HG02759 (cell line): Measurements from ENCODE around the gene GCNA.
"Not testable (repeated sequence)": the region's sequence is repeated elsewhere in the genome, so short reads cannot be mapped to it uniquely, and the experiment has no call there.

Source experiments
- ATAC-seq: cut with Tn5 transposase; IDR thresholded peaks from one replicate; pipeline ENCODE4 v1.9.1; 2021; ENCODE audit warnings: mild to moderate bottlenecking, moderate library complexity; ENCODE audit not compliant: unreplicated experiment

The GCNA gene

DNA sequence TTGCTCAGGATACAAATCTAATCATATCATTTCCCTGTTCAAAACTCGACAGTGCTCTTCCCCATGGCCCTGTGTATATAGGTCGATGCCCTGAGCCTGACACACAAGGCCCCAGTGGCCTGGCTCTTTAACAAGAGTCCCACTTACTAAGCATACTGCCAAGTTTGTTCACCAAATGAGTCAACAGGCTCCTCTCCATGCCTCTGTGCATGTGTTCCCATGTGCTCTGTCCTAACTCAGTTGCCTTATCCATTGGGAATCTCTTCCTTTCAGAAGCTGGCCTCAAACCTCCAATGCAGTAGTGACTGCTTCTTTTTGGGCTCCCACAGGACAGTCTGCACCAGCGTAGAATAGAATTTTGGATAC, 59.0 kb downstream of the GCNA start:
- ATAC-seq, result no peak

DNA sequence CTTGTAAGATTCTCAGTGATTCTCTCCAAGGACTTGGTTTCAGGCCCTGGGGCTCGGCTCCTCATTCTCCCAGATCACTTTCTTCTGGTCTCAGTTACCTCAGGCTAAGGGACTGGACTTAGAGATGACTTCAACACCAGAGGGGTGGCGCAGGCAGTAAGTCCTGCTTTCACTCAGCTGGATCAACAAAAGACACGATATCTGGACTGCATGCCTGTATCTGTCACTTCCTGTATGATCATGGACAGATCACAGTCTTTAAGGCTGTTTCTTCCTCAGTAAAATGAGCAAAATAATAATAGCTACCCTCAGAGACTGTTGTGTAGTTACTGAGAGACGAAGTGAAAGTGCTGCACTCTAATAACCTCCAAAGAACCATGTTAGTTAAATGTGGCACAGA, 59.6 kb downstream of the GCNA start:
- ATAC-seq, result no peak

DNA sequence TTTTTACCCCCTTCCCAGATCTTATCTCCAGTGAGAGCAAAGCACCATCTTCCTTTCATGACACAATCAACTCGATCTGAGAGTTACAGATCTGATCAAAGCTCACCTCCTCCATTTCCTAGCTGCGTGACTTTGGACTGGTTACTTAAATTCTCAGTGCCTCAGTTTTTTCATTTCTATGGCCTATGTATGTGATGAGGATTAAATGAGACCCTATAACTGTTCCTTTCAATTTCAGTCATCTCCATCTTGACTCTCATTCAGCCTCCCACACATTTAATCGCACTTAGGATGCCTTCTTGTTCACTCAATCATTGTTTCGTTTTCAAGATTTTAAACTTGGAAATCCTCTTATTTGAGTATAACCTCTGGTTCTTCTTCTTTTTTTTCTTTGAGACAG, 60.2 kb downstream of the GCNA start:
- ATAC-seq, result no peak

DNA sequence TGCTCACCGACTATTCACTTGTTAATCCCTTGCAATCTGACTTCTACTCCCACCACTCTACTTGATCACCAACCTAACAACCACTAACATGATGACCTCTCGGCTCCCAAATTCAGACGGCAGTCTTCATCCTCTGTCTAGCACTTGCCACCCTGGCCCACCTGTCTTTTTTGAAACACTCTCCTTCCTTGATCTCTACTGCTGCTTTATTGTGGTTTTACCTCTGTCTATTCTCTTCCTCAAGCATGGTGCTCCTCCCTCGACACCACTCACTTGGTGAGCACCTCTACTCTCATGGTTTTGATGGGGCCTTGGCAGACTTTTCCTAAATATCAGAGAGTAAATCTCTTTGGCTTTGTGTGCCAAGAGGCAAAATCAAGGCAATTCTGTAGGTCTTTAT, 61.8 kb downstream of the GCNA start:
- no peak for ATAC-seq

DNA sequence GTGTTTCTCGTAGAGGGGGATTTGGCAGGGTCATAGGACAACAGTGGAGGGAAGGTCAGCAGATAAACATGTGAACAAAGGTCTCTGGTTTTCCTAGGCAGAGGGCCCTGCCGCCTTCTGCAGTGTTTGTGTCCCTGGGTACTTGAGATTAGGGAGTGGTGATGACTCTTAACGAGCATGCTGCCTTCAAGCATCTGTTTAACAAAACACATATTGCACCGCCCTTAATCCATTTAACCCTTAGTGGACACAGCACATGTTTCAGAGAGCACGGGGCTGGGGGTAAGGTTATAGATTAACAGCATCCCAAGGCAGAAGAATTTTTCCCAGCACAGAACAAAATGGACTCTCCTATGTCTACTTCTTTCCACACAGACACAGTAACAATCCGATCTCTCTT, 66.2 kb downstream of the GCNA start:
- ATAC-seq, result not testable (repeated sequence)

DNA sequence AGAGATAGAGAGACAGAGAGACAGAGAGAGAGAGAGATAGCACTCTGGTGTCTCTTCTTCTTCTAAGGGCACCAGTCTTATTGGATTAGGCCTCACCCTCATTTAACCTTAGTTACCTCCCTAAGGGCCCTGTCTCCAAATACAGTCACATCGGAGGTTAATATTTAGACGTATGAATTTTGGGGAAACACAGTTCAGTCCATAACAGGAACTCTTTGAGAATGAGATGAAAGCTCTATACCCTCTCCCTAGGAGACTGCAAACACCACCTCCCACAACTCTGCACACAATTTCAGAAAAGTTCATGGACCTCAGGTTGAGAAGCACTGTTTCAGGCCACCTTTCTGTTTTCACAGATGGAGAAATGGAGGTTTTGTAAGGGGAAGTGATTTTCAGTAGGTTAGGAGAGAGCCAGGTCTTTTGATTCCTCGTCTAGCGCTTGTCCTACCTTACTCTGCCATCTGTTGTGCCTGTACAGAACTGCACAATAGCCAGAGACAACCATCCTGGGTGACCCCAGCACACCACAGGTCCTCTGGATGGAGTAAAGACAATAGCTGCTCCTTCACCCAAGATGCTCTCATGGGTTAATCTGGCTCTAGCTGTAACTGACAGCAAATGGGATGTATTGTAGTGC, 72.2 kb downstream of the GCNA start:
- peak; percentile 76 for ATAC-seq

DNA sequence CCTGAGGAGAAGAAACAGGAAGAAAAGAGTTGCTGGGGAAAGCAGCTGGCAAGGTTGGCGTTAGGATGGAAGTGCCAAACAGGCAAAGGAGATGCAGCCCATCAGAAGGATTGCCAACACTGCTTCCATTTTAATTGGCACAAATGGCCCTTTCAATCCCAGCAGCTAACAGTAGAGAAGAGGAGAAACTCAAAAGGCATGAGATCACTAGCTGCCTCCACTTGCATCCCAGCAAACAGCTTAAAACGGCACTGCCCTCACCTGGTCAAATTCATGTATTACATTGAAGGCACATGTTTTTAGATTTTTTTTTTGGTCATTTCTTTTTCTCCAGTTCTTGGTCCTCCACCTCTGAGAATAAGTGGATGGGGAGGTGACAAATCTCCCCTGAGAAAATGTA, 74.2 kb downstream of the GCNA start:
- ATAC-seq, result no peak

DNA sequence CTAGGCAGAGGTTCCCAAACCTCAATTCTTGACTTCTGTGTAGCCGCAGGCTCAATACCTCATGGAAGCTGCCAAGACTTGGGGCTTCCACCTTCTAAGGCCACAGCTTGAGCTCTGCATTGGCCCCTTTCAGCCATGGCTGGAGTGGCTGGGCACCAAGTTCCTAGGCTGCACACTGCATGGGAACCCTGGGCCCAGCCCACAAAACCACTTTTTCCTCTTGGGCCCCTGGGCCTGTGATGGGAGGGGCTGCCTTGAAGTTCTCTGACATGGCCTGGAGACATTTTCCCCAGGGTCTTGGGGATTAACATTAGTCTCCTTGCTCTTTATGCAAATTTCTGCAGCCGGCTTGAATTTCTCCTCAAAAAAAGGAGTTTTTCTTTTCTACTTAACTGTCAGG, 75.1 kb downstream of the GCNA start:
- no peak for ATAC-seq

DNA sequence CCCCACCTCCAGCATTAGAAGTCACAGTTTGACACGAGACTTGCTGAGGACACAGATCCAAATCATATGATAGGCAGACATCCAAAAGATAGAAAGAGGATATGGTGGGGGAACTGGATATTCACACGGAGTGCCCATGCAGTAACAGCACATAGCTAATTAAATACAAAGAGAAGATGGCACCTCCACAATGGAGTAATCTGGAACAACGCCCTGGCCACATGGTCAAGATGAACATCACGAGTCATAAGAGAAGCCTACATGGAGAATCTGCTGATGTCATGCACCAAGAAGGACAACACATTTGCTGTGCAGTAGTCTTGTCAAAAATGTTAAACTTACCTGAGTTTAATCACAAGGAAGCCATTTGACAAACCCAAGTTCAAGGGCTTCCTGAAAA, 79.0 kb downstream of the GCNA start:
- ATAC-seq, result no peak

DNA sequence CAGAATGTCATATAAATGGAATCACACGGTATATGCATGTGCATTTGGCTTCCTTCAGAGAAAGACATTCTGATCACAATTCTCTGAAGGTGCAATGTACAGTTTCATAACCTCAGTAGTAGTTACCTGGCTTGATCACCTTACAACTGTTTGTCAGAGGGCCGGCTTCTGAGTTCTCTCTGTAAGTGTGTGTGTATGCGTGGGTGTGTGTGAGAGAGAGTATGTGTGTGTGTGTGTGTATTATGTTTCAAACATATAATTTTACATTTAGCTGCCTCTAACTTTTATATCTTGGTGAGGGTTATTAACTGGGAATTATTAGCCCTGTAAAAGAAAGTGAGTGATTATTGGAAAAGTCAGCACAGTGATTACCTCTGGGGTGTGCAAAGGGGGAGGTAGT, 81.1 kb downstream of the GCNA start:
- ATAC-seq, result no peak

DNA sequence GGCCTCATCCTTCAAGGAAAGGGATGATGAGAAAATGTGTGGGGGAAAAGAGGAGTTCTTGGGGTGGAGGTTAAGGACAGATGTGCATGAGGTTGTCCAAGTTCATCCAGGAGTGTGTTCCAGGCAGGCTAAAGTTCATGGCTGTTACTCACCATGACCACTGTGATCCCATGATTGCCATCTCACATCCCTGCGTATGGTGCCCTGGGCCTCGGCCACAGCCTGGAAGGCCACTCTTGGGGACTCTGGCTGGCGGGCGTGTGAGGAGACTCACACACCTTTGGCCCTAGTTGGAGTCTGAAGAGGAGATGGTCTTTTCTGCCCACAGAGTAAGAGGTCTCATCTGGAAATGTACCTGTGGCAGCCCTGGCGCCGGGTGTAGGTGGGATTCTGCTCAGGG, 81.7 kb downstream of the GCNA start:
- no peak for ATAC-seq

DNA sequence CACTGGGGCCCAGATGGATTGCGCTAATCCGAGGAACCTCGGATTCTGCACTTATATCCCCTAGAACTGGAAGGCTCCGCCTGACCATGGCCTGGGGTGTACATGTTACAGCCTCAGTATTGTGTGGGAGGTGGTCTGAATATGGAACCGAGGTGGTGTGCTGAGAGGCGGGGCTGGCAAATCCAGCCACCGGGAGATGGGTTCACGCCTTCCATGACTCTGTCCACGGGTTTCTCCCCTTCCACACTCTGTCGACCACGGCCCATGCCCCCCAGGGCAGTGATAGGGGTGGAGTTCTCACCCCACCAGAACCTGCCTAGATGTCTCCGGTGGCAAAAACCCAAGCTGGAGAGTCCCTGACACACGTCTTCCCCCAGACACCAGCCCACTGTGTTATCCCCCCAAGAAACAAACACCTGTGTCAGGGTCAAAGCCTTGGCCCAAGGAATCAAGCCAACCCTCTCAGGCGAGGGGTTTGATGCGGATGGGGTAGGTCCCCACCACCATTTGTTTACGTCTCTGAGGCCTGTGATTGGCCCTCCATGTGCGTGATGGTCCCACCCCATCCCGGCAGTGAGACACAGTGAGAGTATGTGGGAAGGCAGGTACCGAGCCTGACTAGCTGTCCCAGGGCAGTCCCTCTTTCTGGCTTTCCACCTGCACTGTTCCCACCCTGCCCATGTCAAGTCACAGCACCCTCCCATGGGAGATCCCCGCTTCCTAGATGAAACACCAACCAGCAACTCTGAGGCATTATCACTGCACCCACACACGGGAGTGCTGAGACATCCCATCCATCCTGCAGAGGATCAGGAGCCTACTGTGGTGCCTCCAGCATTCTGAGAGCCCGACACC, 82.6 kb downstream of the GCNA start:
- ATAC-seq, result no peak

DNA sequence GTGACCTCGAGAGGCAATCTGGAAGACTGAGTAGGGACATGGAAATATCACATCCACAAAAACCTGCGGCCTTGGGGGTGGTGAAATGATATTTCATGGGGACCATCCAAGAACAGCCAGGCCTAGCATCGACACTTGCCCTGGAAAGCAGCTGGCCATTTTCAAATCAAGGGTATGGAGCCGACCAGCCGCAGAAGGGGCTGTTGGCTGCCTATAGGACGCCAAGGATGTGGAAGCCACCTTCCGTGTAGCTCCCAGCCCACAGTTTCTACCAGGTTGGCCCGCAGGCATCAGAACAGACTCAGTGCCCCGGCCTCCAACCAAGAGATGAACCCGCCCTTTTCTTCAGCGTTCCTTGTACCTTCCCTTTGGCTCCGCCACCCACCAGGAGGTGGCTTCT, 83.7 kb downstream of the GCNA start:
- no peak for ATAC-seq

DNA sequence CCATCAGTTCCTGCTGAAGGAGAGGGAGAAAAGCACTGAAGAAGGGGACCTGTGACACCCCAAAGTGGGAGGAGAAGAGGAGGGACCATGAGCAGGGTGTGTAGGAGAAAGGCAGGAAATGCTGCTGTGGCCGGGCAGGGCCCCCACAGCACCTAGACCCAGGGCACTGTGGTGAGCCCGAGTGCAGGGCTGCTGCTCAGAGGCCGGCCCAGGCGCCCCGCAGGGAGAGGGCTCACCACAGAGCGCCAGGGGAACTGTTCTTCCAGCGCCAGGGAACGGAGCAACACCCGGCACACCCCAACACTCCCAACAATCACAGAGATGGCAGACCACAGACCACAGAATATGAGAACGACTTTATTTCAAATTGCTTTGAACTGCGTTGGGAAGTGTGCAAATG, 84.4 kb downstream of the GCNA start:
- not testable (repeated sequence) for ATAC-seq
